GM19193 (cell line): ENCODE data around the gene MACF1.

Experiments
- POLR2A ChIP-seq: IDR thresholded peaks from 4 replicates; pipeline ENCODE4 v1.6.1; 2011; ENCODE audit not compliant: insufficient read depth, insufficient read length; ENCODE audit errors: extremely low read depth

MACF1 gene

GRCh38 chr1:39501666-39502065, 297.2 kb downstream of the MACF1 start:
- no peak for TF ChIP-seq POLR2A

- no peak for TF ChIP-seq POLR2A
Observed at GRCh38 chr1:39505289-39505688, 300.8 kb downstream of the MACF1 start.

- TF ChIP-seq POLR2A, result no peak
Observed at GRCh38 chr1:39507230-39507928, 302.9 kb downstream of the MACF1 start.

DNA sequence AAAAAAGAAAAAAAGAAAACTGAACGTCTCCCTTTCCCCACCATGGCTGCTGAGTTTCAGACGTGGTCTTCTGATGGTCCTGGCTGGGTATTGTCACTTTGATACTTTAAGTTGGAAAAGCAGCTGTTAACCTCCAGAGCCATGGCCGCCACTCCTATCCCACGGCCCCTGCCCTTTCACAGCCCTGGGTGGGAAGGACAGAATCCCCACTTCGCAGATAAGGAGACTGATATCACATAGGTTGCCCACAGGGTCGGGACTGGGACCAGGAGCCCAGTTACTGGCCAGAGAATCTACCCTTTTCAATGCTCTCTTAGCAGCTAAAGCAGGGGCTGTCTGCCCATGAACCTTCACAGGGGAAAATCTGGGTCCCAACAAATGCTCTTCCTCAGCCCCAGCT, 303.8 kb downstream of the MACF1 start:
- no peak for TF ChIP-seq POLR2A

- TF ChIP-seq POLR2A, result no peak
Observed at GRCh38 chr1:39508857-39509305, 304.4 kb downstream of the MACF1 start.

- TF ChIP-seq POLR2A, result peak; percentile 34
Observed at GRCh38 chr1:39509360-39510009, 305.0 kb downstream of the MACF1 start.

DNA sequence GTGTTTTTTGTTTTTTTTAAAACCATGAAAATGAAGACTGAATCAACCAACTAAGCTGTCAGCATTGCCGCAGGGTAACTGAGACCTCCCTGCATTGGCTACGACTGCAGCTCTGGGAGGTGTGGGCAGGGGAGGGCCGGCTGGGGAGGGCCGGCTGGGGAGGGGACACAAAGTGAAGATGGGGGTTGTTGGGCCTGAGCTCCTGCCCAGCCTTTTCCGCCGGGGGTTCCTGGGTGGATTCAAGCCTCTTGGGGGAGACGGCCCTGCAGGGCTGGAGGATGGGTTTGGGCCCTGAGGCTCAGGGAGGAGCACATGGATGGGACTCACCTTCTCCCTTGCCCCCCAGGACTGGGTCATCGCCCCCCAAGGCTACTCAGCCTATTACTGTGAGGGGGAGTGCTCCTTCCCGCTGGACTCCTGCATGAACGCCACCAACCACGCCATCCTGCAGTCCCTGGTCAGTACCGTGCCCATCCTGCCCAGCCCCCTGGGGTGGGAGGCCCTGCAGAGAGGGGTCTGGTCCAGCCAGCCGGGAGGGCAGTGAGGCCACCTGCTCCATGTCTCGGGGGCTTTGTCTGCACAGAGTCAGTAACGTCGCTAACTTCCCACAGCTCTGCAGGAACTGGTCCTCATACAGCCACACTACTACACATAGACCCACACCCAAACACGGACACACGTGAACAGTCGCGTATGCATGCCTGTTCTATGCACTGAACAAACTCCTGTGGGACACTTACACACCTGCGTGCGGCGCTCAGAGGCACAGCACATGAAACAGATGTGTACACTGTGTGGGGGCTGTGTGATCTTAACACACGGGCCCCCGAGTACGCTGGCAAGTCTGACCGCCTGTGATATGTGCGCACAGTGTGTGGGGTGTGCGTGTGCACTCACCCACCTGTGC, 318.4 kb downstream of the MACF1 start:
- TF ChIP-seq POLR2A, result no peak

GRCh38 chr1:39524171-39524570, 319.7 kb downstream of the MACF1 start:
- TF ChIP-seq POLR2A, result no peak

DNA sequence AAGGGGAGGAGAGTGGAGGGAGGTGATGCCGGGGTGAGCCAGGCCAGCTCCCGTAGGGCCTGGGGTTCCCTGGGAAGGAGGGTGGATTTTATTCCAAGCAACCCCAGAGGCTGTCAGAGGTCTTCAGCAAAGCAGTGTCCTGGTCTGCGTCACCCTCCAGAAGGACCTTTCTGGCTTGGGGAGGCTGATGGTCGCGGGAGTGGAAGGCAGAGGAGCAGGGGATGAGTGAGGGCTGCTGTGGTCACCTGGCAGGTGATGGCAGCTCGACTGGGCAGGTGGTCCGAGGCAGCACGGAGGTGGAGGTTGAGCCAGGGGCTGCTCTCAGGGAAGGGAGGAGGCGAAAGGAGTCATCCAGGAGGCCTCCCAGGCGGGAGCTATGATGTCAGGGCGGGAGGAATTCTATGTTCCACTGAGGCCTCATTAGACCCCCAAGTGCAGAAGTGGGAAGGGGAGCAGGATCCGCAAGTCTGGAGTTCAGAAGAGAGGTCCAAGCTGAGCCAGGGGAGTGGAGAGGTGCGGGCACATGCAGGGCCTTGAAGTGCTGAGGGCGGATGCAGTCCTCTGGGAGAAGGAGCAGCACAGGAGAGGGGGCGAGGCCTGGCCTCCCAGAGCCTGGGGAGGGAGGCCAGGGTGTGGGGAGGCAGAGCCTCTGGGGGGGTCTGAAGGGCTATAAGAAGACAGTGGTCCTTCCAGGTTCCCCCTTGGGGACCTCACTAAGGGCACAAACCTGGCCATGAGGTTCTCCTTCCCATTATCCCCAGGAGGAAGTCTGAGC, 320.3 kb downstream of the MACF1 start:
- no peak for TF ChIP-seq POLR2A

DNA sequence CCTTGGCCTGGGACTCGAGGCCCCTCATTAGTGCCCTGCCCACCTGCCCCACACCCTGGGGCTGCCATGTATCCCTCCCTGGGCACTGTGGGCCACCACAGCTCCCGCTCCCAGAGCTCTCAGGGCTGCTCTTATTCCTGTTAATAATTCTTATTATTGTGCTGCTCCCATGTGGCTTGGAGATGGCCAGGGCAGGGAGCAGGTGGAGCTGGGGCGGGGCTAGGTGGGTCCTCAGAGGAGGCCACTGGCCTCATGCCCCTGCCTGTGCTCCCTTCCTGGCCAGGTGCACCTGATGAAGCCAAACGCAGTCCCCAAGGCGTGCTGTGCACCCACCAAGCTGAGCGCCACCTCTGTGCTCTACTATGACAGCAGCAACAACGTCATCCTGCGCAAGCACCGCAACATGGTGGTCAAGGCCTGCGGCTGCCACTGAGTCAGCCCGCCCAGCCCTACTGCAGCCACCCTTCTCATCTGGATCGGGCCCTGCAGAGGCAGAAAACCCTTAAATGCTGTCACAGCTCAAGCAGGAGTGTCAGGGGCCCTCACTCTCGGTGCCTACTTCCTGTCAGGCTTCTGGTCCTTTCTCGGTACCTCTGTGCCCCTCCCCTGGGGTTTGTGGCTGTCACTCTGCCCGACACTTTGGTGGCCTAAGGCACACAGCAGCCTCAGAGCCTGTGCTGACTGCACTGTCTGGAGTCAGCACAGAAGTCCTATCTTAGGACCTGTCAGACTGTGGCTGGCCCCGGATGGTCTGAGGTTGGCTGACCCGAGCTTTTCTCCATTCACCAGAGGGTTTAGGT, 321.1 kb downstream of the MACF1 start:
- peak; percentile 29 for TF ChIP-seq POLR2A

DNA sequence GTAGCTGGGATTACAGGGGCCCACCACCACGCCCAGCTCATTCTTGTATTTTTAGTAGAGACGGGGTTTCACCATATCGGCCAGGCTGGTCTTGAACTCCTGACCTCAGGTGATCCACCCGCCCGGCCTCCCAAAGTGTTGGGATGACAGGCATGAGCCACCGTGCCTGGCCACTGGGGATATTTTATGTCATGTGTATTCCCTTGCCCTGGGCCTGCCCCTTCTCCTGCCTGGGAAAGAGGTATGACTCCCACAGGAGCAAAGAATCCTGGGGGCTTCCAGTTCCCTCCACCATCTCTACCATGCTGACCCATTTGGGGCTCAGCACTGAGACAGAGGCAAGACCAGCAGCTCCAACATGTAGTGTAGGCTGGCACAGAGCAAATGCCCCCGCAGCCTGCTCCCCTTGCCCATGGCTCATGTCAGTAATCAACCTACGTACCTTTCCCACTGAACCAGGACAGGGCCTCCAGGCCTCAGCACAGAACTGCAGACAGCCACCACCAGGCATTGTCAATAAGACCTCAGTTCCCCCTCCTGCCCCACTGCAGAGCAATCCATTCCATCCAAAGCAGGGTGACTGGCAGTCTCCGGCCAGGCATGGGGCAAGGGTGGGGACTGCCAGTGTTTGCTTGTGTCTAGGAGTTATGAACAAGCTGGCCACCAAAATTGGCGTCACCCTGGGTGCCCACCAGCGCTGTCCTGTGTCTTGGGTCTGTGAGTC, 322.1 kb downstream of the MACF1 start:
- no peak for TF ChIP-seq POLR2A

GRCh38 chr1:39528082-39528481, 323.6 kb downstream of the MACF1 start:
- no peak for TF ChIP-seq POLR2A

DNA sequence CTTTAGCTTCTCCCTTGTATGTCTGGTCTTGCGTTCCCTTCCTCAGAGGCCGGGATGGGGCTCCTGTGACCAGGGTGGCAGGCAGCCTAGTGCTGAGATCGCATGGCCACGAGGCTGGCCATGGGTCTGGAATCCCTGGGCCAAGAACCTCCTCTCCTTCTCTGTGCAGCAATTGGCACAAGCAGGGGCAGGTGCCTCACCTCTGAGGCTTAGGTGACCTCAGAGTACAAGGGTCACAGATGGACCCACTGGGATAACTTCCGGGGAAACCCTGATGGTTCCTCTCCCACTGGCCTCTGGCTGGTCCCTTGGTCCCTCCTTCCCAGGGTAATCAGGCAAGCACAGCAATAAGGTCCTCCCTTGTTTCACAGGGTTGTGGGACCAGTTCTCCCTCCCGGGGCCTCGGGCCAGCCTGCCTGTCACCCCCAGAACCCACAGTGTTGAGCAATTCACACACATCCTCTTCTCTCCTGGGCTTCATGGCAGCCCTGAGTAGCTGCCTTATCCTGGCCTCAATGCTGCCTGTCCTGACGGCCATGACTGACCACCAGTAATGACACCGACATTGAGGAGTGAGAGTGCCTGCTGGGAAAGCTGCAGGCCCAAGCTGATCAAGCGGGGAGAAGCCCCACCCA, 325.5 kb downstream of the MACF1 start:
- no peak for TF ChIP-seq POLR2A

- no peak for TF ChIP-seq POLR2A
Observed at GRCh38 chr1:39531526-39531925, 327.0 kb downstream of the MACF1 start.

DNA sequence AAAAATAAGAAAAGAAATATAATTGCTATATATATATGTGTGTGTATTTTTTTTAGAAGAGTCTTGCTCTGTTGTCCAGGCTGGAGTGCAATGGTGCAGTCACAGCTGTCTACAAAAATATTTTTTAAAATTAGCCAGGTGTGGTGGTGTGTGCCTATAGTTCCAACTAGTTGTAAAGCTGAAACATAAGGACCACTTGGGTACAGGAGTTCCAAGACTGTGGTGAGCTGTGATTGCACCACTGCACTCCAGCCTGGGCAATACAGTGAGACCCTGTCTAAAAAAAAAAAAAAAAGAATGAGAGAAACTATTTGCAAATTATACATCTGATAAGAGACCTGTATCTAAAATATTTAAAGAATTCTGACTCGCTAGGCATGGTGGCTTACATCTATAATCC, 328.9 kb downstream of the MACF1 start:
- TF ChIP-seq POLR2A, result no peak
